PC-3 (cell line): Measurements from ENCODE around the gene TRIM38. TPM values are rescaled to one million over a fixed set of nuclear protein-coding genes. Genes with fewer than 3 reads are reported as not detected.

Experiments used
- ATAC-seq: fragments of 200-7000 bp; cut with Tn5 transposase; 2 replicates; pipeline ENCODE4 v1.9.1; 2020; ENCODE audit warnings: mild to moderate bottlenecking, moderate library complexity
- BruUV-seq: library from RNA; stranded (reverse); fragments of 400-500 nt; replicated peaks from 2 replicates; lab custom pipeline; 2021; lab: Mats Ljungman, UMichigan
- CTCF ChIA-PET: fragments of 300-600 bp; sonication (Branson Sonifier 250); formaldehyde crosslinking; loops from one replicate; lab custom pipeline; 2022; ENCODE audit warnings: antibody characterized with exemption; lab: Charles Lee
- POLR2A ChIA-PET: fragments of 300-600 bp; sonication (Branson Sonifier 250); formaldehyde crosslinking; loops from one replicate; lab custom pipeline; 2022; ENCODE audit warnings: antibody characterized with exemption; ENCODE audit not compliant: unreplicated experiment; lab: Charles Lee
- DNase-seq: peaks from one replicate; pipeline ENCODE4 v3.0.0-alpha.2; 2015
- H2AFZ ChIP-seq: fragments of 300-600 bp; sonication (generic); 2 replicates; pipeline ENCODE4 v1.6.0; 2016; ENCODE audit warnings: antibody characterized with exemption, low read length
- H3F3A ChIP-seq: fragments of 300-600 bp; sonication (generic); one replicate; pipeline ENCODE4 v1.6.0; 2017; ENCODE audit warnings: antibody characterized with exemption, low read length, control low read depth, mild to moderate bottlenecking; ENCODE audit not compliant: unreplicated experiment
- H3K27ac ChIP-seq: fragments of 300-600 bp; sonication (generic); 2 replicates; pipeline ENCODE4 v1.5.1; 2016; ENCODE audit warnings: mild to moderate bottlenecking, low read length
- H3K27me3 ChIP-seq: fragments of 300-600 bp; sonication (generic); 2 replicates; pipeline ENCODE4 v1.6.1; 2016; ENCODE audit warnings: low read length, mixed read lengths
- H3K36me3 ChIP-seq: fragments of 300-600 bp; sonication (generic); 2 replicates; pipeline ENCODE4 v1.6.1; 2016; ENCODE audit warnings: low read depth, mixed run types, low read length, mixed read lengths
- H3K4me1 ChIP-seq: fragments of 300-600 bp; sonication (generic); 2 replicates; pipeline ENCODE4 v1.5.1; 2016; ENCODE audit warnings: low read length; ENCODE audit not compliant: insufficient read depth
- H3K4me2 ChIP-seq: fragments of 300-600 bp; sonication (generic); 2 replicates; pipeline ENCODE4 v1.6.0; 2016; ENCODE audit warnings: low read length
- H3K4me3 ChIP-seq: fragments of 300-600 bp; sonication (generic); 2 replicates; pipeline ENCODE4 v1.5.1; 2016; ENCODE audit warnings: mild to moderate bottlenecking, low read length, mixed read lengths
- H3K79me2 ChIP-seq: fragments of 300-600 bp; sonication (generic); 2 replicates; pipeline ENCODE4 v1.6.1; 2017; ENCODE audit warnings: low read length, mixed read lengths
- H3K9ac ChIP-seq: fragments of 300-600 bp; sonication (generic); 2 replicates; pipeline ENCODE4 v1.6.0; 2016; ENCODE audit warnings: mild to moderate bottlenecking, low read length
- H3K9me2 ChIP-seq: fragments of 300-600 bp; sonication (generic); replicated peaks from 2 replicates; pipeline ENCODE4 v1.6.1; 2016; ENCODE audit warnings: mixed run types, low read length, mixed read lengths
- H3K9me3 ChIP-seq: fragments of 300-600 bp; sonication (generic); 2 replicates; pipeline ENCODE4 v1.6.1; 2016; ENCODE audit warnings: low read length, mixed read lengths
- H4K20me1 ChIP-seq: fragments of 300-600 bp; sonication (generic); 2 replicates; pipeline ENCODE4 v1.6.1; 2016; ENCODE audit warnings: low read length, mixed read lengths
- CTCF ChIP-seq: fragments of 300-600 bp; sonication (generic); conservative IDR thresholded peaks from 2 replicates; pipeline ENCODE4 v1.5.1; 2017; ENCODE audit warnings: antibody characterized with exemption, low read depth, mild to moderate bottlenecking, low read length
- EZH2 ChIP-seq: fragments of 300-600 bp; sonication (generic); IDR thresholded peaks from one replicate; pipeline ENCODE4 v1.6.1; 2017; ENCODE audit warnings: antibody characterized with exemption, mild to moderate bottlenecking, low read length; ENCODE audit not compliant: unreplicated experiment
- EZH2phosphoT487 ChIP-seq: fragments of 300-600 bp; sonication (generic); IDR thresholded peaks from 2 replicates; pipeline ENCODE4 v1.6.1; 2018; ENCODE audit warnings: mild to moderate bottlenecking, antibody characterized with exemption, low read length, borderline replicate concordance
- intact Hi-C: fragments of 100-400 bp; cut with micrococcal nuclease; formaldehyde crosslinking; loops from 2 replicates; pipeline ENCODE4 v1.9.0; 2023
- total RNA-seq: library from RNA; depleted of rRNA; stranded (reverse); fragments of >200 nt; gene quantifications from 2 replicates; pipeline ENCODE4 v1.2.3, GENCODE V29; 2014

TRIM38 gene
- total RNA-seq, 1 experiment from 2014 or later, result 5.6 TPM

DNA sequence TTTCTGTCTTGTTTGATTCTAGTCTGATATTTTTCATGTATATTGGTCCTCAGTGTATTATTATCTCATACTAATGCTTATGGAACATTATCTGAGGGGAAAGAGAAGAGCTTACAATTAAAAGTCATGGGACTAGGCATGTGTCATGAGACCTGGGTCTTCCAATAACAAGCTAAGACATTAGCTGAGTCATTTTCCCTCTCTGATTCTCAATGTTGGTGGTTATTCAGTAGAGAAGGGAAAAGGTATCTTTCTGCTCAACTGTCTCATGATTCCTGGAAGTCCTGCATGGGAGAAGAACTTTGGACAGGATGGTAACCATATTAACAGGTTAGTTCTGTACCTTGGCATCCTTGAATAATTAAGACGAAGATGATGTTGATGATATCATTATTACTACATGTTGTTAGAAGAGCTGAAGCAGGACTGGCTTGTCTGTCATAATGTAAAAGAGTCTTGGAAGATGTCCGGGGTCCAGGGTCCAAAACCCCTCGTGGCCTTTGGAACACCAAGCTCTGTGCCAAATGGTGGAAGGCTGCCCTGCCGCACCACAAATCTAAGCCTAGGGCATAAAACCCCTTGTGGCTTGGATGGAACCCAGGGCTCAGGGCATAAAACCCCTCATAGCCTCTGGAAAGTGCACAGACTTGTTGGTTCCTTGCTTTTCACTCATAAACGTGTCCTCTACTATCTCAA lies 19.1 kb downstream of the TRIM38 start:
- intact Hi-C loops, result no loop called here

DNA sequence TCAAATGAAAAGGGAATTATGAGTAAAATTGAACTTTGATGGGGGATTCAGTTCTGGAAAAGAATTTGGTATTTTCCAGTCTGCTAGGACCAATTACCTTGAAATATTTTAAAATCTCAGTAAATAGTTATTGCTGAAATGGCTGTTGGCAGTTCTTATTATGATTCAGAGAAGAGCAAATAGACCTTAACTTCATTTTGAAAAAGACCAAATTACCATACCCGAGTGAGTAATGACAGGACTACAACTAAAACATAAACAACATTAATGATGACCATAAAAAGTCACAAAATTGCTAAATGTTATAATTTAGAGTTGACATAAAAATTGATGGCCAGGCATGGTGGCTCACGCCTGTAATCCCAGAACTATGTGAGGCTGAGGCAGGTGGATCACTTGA lies 21.7 kb downstream of the TRIM38 start:
- peak; percentile 77 for ATAC-seq
- DNase-seq, result peak; percentile 37
- no TSS peak for BruUV-seq

More for the DNA sequence above, 19.1 kb downstream of the TRIM38 start:
- H3K4me1 ChIP-seq, result peaks cover 6% of the 10 kb centered on the region; the same call in 1 of the 2 replicates
- no peak overlapping the region for H3K9ac ChIP-seq
- ChIA-PET POLR2A (no interaction called here), CTCF (no interaction called here)
- no peaks in the 10 kb centered on the region for H4K20me1 ChIP-seq
- no TSS peak for BruUV-seq
- ATAC-seq, result no peak
- peaks cover 31% of the 10 kb centered on the region for H3K36me3 ChIP-seq
- H3F3A ChIP-seq, result no peaks in the 10 kb centered on the region
- H3K4me3 ChIP-seq, result no peak overlapping the region
- TF ChIP-seq EZH2 (no peak), EZH2phosphoT487 (no peak), CTCF (no peak)
- H3K27ac ChIP-seq, result no peak overlapping the region
- no peak overlapping the region for H2AFZ ChIP-seq
- H3K9me2 ChIP-seq, result no peaks in the 10 kb centered on the region
- no peak overlapping the region for H3K4me2 ChIP-seq
- no peak for DNase-seq
- H3K27me3 ChIP-seq, result no peaks in the 10 kb centered on the region
- no peaks in the 10 kb centered on the region for H3K79me2 ChIP-seq
- no peaks in the 10 kb centered on the region for H3K9me3 ChIP-seq

More for the DNA sequence above, 21.7 kb downstream of the TRIM38 start:
- no peak overlapping the region for H3K4me3 ChIP-seq
- peaks cover 27% of the 10 kb centered on the region for H3K36me3 ChIP-seq
- no peak for TF ChIP-seq CTCF
- TF ChIP-seq EZH2, result no peak
- no peak for TF ChIP-seq EZH2phosphoT487
- H3K4me1 ChIP-seq, result peaks cover 6% of the 10 kb centered on the region; the same call in 1 of the 2 replicates
- no peaks in the 10 kb centered on the region for H3K27me3 ChIP-seq
- H4K20me1 ChIP-seq, result no peaks in the 10 kb centered on the region
- H3K4me2 ChIP-seq, result no peak overlapping the region
- H3K9me3 ChIP-seq, result no peaks in the 10 kb centered on the region
- CTCF ChIA-PET, result no interaction called here
- H3K27ac ChIP-seq, result no peak overlapping the region
- H3F3A ChIP-seq, result no peaks in the 10 kb centered on the region
- intact Hi-C loops, result no loop called here
- POLR2A ChIA-PET, result no interaction called here
- H3K79me2 ChIP-seq, result no peaks in the 10 kb centered on the region
- no peak overlapping the region for H2AFZ ChIP-seq
- no peak overlapping the region for H3K9ac ChIP-seq
- no peaks in the 10 kb centered on the region for H3K9me2 ChIP-seq
